Measurements from ENCODE around the gene GOLIM4. TPM values are rescaled to one million over a fixed set of nuclear protein-coding genes. Genes with fewer than 3 reads are reported as not detected.

Gene GOLIM4
- total and polyA plus RNA-seq, 11 donors, result 31.5 to 106 (median 65.5) TPM

DNA sequence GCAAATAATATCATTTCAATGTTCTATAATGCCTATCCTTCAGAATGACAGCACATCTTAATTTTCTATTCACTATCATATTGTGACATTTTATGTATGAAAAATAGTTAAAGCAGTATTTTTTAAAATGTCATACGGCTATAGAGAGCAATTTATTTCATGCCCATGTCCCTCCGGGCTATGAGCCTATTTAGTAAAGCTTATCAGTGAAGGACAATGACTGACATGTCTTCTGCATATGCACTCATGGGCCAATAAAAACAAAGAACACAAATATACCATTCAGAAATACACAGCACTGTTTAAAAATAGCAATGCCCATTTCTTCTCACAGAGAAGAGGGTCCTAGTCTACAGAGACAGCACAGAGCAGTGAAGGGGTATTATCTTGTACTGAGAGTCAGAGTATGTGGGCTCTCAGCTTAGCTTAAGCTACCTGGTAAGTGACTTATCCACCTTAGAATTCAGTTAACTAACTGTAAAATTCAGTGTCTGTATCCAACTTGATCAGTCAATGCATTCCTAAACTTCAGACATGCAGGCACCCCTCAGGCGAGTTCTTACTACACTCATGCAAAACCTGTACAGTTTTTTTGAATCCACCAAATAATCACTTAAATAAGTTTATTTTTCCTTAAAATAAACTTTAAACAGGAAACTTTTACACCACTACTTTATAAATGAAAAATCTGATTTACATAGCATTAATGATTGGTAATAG is 9.0 kb downstream of the GOLIM4 start:
- 41 to 52% (median 47%) methylated on average over 3 of the region's 3 CpGs for WGBS, 4 donors
- no peaks in the 10 kb centered on the region for H3K36me3 ChIP-seq
- H3K27me3 ChIP-seq, result no peaks in the 10 kb centered on the region
- H3K27ac ChIP-seq, result no peak overlapping the region
- H3K4me1 ChIP-seq, result peaks cover 0 to 81% (median 47%) of the 10 kb centered on the region in 12 donors
- intact Hi-C loops (cut with DNase I), result no loop called here
- TF ChIP-seq, protein P1, sequence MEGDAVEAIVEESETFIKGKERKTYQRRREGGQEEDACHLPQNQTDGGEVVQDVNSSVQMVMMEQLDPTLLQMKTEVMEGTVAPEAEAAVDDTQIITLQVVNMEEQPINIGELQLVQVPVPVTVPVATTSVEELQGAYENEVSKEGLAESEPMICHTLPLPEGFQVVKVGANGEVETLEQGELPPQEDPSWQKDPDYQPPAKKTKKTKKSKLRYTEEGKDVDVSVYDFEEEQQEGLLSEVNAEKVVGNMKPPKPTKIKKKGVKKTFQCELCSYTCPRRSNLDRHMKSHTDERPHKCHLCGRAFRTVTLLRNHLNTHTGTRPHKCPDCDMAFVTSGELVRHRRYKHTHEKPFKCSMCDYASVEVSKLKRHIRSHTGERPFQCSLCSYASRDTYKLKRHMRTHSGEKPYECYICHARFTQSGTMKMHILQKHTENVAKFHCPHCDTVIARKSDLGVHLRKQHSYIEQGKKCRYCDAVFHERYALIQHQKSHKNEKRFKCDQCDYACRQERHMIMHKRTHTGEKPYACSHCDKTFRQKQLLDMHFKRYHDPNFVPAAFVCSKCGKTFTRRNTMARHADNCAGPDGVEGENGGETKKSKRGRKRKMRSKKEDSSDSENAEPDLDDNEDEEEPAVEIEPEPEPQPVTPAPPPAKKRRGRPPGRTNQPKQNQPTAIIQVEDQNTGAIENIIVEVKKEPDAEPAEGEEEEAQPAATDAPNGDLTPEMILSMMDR (IDR thresholded peaks at IDR 0.05), result no peak
- no peak for TF ChIP-seq POLR2A (IDR thresholded peaks at IDR 0.05)
- H3K9me3 ChIP-seq, result peaks cover 0 to 5% (median 0%) of the 10 kb centered on the region in 12 donors
- ATAC-seq (peak in 3 of 4 donors; percentile 15 to 35 (median 34)), DNase-seq (no peak)
- H3K4me3 ChIP-seq, result no peak overlapping the region

GRCh38 chr3:168085491-168086119 is 10.1 kb downstream of the GOLIM4 start:
- 78 to 87% (median 82%) methylated on average over 4 of the region's 4 CpGs for WGBS, 4 donors
- Histone ChIP-seq H3K36me3 (no peaks in the 10 kb centered on the region), H3K9me3 (peaks cover 0 to 5% (median 0%) of the 10 kb centered on the region in 12 donors), H3K4me1 (peaks cover 0 to 79% (median 41%) of the 10 kb centered on the region in 12 donors), H3K27ac (no peak overlapping the region), H3K4me3 (no peak overlapping the region), H3K27me3 (no peaks in the 10 kb centered on the region)
- no peak for TF ChIP-seq POLR2A (IDR thresholded peaks at IDR 0.05)
- TF ChIP-seq, protein P1 (IDR thresholded peaks at IDR 0.05), result no peak
- intact Hi-C loops (cut with DNase I), result no loop called here
- no peak for ATAC-seq
- DNase-seq, result no peak

DNA sequence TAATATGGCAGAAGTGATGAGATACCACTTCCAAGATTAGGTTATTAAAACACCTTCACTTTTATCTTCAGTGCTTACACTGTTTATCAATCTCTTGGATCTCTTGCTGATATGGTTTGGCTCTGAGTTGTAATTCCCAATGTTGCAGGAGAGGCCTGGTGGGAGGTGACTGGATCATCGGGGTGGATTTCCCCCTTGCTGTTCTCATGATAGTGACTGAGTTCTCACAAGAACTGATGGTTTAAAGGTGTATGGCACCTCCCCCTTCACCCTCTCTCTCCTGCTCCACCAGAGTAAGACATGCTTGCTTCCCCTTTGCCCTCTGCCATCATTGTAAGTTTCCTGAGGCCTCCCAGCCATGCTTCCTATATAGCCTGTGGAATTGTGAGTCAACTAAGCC is 11.8 kb downstream of the GOLIM4 start:
- ATAC-seq (no peak), DNase-seq (no peak)
- TF ChIP-seq, protein P1 (IDR thresholded peaks at IDR 0.05), result no peak
- TF ChIP-seq POLR2A (IDR thresholded peaks at IDR 0.05), result no peak
- H3K36me3 ChIP-seq, result no peaks in the 10 kb centered on the region
- 41 to 54% (median 47%) methylated on average over 1 of the region's 1 CpG for WGBS, 4 donors
- H3K4me1 ChIP-seq, result peaks cover 0 to 79% (median 36%) of the 10 kb centered on the region in 12 donors
- H3K27ac ChIP-seq, result no peak overlapping the region
- no peaks in the 10 kb centered on the region for H3K27me3 ChIP-seq
- intact Hi-C loops (cut with DNase I), result no loop called here
- peaks cover 0 to 5% (median 0%) of the 10 kb centered on the region in 12 donors for H3K9me3 ChIP-seq
- no peak overlapping the region for H3K4me3 ChIP-seq

- Histone ChIP-seq H3K4me1 (peaks cover 0 to 63% (median 22%) of the 10 kb centered on the region in 12 donors), H3K36me3 (no peaks in the 10 kb centered on the region), H3K4me3 (no peak overlapping the region), H3K9me3 (peaks cover 0 to 5% (median 0%) of the 10 kb centered on the region in 12 donors), H3K27me3 (no peaks in the 10 kb centered on the region), H3K27ac (no peak overlapping the region)
- DNase-seq (no peak), ATAC-seq (no peak)
- TF ChIP-seq, protein P1 (IDR thresholded peaks at IDR 0.05), result no peak
- TF ChIP-seq POLR2A (IDR thresholded peaks at IDR 0.05), result no peak
- WGBS, 4 donors, result 84 to 87% (median 86%) methylated on average over 3 of the region's 3 CpGs
- intact Hi-C loops (cut with DNase I), result no loop called here
These were observed 13.9 kb downstream of the GOLIM4 start for GRCh38 chr3:168081856-168082255.
